DMS 273 (cell line): ENCODE measurements around the gene DIPK1C.

Source experiments
- DNase-seq: peaks from one replicate; lab custom pipeline; 2025; ENCODE audit not compliant: unreplicated experiment; lab: John Stamatoyannopoulos, UW

The DIPK1C gene

GRCh38 chr18:74390900-74391299, 66.2 kb downstream of the DIPK1C start:
- no peak for DNase-seq

GRCh38 chr18:74389991-74390390, 67.1 kb downstream of the DIPK1C start:
- DNase-seq: no peak

DNA sequence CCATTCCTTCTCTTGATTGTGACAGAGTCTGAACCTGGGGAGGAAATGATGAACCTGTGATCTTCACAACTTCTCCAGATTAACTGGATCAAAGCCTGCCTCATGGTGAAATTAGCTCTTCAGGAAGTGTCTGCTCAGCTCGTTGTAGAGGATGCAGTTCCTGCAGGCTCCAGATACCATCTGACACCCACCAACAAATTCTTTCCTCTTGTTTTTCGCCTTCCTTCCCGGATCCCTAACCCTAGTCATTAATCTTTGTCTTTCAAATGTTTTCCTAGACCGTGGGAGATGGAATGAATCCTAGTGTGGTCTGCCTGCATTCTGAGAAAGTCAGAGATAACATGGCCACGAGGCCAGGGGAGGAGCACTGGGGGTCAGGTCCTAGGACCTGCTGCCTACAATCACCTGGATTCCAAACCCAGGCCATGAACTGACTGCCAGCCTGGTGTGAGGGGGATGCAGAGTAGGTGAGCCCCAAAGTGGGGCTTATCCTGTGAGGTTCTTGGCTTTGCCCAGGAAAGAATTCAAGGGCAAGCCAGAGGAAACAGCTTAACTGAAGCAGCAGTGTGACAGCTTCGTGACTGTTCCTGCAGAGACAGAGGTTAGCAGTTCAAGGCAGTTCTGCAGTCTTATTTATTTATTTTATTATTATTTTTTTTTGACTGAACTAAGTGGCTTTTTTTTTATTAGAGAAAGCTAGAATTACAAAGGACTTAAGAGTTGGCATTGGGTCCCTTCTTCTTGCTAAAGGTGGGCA, 67.8 kb downstream of the DIPK1C start:
- DNase-seq: no peak

DNA sequence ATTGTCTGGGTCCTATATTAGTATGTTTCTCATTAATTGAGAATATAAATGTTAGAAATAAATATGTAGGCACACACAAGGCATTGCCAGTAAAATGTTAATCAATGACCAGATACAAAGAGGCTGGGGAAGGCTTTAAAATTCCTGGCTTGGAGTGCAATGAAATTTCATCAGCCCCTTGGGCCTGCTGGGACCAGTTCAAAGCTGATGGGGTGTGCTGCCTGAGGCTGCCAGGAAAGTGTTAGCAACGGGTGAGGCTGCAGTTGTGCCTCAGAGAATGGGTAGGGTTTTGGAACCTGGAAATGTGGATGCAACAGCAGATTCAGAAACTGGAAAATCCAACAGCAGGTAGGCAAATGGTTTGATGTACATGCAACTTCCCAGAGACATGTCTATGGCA, 68.9 kb downstream of the DIPK1C start:
- DNase-seq: no peak

GRCh38 chr18:74387383-74387782, 69.7 kb downstream of the DIPK1C start:
- DNase-seq: no peak
